ENCODE measurements around the gene SMIM13.
"Not testable (repeated sequence)": the region's sequence is repeated elsewhere in the genome, so short reads cannot be mapped to it uniquely, and the experiment has no call there.

The SMIM13 gene

DNA sequence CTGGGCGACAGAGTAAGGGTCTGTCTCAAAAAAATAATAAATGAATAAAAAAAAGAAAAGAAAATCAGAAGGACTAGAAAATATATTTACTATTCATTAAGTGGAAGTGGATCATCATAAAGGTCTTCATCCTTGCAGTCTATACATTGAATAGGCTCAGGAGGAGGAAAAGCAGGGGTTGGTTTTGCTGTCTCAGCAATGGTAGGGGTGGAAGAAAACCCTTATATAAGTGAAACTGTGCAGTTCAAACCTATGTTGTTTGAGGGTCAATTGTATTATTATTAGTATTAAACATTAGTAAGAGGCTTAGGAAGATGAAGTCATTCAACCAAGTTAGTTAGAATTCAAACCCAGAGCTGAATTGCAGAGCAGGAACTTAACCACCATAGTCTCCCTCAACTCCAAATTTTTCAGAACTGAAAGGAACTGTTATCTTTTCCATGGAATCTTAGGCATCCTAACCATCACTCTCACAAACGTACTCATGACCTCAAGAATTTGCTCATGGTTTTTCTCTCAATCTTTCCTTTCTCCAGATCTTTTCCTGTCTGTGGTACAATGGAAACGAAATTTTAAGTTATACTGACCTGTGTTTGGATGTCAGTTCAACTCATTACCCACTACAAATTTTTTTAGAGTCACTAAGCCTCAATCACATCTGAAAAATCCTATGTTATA, 7.7 kb upstream of the SMIM13 start:
- no peak for DNase-seq

DNA sequence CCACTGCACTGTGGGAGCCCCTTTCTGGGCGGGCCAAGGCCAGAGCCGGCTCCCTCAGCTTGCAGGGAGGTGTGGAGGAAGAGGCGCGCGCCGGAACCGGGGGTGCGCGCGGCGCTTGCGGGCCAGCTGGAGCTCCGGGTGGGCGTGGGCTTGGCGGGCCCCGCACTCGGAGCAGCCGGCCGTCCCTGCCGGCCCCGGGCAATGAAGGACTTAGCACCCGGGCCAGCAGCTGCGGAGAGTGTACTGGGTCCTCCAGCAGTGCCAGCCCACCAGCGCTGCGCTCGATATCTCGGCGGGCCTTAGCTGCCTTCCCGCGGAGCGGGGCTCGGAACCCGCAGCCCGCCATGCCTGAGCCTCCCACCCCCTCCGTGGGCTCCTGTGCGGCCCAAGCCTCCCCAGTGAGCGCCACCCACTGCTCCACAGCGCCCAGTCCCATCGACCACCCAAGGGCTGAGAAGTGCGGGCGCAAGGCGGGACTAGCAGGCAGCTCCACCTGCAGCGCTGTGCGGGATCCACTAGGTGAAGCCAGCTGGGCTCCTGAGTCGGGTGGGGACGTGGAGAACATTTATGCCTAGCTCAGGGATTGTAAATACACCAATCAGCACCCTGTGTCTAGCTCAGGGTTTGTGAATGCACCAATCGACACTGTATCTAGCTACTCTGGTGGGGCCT, 6.4 kb upstream of the SMIM13 start:
- DNase-seq, result not testable (repeated sequence)

DNA sequence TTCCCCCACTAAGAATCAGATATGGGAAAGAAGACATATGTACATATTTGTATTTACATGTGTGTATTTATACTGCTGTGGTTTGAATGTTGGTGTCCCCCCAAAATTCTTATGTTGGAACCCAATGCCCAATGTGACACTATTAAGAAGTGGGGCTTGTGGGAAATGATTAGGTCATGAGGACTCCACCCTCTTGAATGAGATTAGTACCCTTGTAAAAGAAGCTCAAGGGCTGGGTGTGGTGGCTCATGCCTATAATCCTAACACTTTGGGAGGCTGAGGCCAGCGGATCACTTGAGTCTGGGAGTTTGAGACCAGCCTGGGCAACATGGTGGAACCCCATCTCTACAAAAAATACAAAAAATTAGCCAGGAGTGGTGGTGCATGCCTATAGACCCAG, 3.9 kb upstream of the SMIM13 start:
- DNase-seq, result no peak

DNA sequence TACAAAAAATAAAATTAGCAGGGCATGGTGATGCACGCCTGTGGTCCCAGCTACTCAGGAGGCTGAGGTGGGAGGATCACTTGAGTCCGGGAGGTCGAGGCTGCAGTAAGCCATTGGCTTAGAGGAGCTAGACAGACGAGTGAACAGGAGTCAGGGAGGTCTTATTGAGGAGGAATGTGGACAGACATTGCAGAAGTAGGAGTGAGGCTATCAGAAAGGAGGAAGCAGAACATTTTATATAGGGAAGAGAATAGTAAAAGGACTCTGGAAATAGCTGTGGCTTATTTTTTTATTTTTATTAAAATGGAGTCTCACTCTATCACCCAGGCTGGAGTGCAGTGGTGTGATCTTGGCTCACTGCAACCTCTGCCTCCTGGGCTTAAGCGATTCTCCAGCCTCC, 2.5 kb upstream of the SMIM13 start:
- DNase-seq, result not testable (repeated sequence)

DNA sequence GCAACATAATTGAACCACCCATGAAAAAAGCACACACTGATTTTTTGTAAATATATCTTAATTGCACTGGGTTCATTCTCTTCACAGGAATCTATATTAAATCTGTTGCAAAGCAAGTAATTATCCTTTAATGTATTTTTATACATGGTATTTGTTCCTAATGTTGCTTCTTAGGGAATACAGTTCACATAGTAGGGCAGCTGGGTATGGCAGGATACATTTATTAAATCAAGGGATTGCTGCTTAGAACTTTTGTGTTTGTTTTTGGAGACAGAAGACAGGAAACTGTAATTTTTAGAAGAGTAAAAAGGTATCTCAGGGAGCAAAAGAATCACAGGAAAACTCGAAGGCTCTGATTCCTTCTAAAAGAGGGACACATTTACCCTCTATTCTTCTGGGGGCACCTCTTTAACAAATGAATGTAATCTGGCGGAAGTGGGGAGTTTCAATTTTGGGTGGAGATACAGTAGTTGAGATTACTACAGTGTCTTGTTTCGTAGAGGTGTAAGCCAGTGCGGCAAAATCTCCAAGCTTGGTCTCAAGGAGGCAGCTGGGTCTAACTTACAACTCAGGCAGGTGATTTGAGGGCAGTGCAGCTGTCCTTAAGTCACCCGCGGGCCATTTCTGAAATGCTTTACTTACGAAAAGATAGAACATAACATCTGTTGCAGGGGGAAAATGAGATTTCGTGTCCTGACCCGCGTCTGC, 812 bp upstream of the SMIM13 start:
- no peak for DNase-seq

DNA sequence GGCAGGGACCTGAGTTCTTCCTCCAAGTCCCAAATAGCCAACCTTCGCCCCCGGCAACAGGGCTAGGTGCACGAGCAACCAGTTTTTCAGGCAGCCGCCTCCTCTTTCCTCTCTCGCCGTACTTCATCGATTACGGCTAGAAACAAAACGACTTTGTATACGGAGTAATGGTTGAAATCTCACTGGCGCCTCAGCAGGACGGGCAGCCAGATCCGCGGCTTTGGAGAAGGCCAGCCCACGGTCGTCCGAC, 333 bp upstream of the SMIM13 start:
- DNase-seq, result no peak

DNA sequence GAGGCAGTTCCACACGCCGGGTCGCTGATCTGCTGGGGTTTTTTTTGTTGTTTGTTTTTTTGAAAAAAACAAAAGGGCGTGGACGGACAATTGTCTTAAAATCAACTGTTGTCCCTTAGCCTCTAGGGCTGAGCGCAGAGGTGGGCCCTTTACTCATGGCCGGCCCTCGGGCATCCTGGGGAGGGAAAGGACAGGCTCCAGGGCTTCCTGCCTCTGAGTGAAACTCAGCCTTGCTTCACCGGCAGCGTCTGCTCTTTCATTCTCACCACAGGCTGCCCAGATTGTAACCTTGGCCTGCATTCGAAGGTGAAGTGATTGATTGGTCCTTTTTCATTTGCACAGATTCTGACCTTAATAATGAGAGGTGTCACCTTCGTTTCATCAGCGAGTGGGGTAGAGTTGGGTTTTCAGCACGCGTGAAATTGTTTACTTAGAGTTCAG, 797 bp downstream of the SMIM13 start:
- DNase-seq, result no peak

DNA sequence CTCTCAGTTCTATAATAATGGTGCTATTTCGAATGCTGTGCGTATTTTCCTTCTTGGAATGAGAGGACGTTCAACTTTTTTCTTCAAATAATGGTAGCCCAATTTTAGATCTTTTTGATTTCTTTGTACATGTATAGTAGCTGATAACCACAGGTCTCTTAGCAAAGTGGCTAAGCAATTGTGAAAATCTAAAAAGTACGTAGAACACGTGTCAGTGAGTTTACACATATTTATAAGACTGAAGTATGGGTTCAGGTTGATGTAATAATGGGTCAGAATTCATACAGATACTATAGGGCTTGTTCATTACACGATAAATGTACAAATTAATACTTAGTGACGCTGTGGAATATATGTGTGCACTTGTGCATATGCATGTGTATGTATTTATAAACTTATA, 1.3 kb downstream of the SMIM13 start:
- DNase-seq, result no peak

DNA sequence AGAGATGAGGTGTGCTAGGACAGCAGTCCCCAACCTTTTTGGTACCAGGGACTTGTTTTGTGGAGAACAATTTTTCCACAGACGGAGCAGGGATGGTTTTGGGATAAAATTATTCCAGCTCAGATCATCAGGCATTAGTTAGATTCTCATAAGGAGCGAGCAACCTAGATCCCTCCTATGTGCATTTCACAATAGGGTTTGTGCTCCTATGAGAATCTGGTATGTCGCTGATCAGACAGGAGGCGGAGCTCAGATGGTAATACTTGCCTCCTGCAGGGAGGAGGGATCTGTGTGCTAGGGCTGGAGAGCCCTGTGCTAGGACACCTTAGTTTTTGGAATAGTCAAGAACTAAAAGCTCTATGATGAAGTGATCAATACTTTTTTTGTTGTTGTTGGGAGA, 2.5 kb downstream of the SMIM13 start:
- no peak for DNase-seq

DNA sequence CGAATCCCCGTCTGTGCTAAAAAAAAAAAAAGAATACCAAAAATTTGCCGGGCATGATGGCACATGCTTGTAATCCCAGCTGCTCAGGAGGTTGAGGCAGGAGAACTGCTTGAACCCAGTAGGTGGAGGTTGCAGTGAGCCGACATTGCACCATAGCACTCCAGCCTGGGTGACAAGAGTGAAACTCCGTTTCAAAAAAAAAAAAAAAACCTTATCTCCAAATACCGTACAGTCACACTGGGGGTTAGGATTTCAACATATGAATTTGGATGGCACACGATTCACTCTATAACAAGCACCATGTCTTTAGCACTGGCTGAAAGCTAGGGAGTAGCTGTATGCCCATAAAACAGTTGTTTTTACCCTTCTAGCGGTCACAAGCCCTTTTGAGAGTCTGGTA, 3.8 kb downstream of the SMIM13 start:
- DNase-seq, result no peak

DNA sequence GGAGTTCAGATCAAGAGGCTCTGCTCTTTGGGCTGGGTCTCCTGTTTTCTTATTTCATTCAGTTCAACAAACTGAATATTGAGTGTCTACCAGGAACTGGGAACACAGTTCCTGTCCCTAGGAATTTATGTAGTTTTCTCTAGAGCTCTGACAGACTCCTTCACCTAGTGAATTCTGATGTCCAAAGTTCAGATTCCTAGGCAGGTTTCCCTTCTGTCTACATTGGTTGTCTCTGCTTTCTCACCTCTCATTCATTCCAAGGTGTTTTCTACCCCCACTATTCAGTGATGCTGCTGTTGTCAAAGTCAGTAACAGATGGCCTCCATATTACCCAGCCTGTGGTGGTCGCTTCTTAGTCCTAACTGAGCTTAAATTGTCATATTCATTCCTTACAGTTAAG, 4.4 kb downstream of the SMIM13 start:
- DNase-seq, result no peak

DNA sequence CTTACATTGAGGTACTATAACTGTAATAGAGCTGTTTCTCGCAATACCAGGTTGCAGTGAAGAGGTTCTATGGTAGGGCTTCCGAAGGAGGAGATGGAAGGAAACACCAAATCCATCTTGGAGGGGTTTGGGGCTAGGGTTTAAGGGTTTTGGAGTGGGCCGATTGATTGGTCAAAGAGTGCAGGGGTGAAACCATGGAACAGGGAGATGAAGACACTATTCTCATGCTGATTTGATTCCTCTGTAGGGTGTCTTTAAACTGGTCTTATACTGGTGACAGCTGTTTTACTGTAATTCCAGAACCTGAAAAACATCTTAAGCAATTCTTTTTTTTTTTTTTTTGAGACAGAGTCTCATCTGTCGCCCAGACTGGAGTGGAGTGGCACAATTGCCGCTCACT, 7.8 kb downstream of the SMIM13 start:
- no peak for DNase-seq

DNA sequence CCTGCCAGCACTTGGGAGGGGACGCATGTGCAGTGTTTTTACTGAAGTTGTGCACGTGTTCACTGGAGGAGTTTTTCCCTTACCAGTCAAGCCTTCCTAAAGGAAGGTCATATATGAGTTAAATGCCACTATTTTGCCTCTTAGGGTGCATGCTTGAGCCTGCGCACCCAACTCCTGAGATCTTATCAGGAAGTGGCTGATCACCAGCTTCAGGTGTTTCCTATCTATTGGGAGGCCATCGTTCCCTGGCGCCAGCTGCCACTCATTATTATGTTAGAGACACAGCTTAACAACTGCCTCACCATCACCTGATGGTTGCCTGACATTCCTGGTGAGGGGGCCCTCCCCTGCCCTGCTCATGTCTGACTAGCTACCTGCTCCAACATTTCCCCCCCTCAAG, 9.4 kb downstream of the SMIM13 start:
- DNase-seq, result no peak

DNA sequence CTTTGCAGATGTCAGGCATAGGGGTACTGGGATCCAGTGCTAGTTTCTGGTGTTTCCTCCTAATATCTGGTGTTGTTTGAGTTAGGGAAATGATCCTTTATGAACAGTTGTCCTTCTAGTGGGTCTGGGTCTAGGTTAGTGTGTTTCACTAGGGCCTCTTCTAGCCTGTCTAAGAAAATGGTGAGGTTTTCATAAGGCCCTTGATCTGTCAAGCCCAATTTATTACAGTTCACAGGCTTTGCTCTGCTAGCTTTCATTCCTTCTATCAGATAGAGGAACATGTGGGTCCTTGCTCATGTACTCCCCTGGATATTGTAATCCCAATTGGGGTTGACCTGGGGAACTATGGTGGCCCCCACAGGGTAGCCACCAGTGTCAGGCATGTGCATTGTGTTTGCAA, 15.1 kb downstream of the SMIM13 start:
- no peak for DNase-seq

DNA sequence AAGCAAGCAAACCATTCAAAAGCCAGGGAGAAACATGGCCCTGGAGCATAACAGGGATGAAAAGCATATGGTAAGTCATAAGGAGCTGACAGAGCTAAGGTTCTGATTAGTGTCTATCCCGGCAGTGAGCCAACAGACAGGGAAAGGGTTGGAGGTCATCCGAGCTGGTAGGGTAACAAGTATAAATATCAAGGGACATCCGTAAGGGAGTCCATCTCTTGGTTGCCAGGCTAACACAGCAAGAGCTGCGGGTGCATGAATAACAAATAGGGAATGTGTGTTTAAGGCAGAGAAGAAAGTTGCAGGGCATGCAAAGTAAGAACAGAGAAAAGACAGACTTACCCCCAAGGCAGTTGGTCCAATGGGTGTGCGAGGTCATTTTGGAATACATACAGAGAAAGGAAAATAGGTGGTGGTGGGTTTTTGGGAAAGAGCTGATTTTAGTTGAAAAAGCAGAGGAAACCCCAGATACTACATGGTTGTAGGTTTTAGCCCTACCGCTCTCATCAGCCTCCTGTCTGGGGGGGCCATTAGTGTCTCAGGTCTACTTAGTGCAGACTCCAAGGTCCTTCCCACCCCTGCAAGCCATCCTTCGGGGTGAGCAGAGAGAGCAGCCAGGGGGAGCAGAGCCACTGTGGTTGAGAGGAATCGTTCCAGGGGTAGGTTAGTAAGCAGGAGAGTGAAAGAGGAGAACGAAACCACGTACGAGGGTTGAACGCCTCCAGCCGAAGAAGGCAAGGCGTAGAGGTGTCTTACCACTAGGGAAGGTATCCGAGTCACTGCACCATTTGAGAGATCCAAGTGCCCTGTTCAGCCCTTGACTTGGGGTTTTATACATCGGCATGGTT, 17.5 kb downstream of the SMIM13 start, which contains the start of gene ERVFRD-1:
Gene ERVFRD-1, minus strand, starts transcription at position 805 of the 848 bp plus-strand sequence. CDS start 6,415 bp downstream, outside the sequence.
- no peak for DNase-seq

DNA sequence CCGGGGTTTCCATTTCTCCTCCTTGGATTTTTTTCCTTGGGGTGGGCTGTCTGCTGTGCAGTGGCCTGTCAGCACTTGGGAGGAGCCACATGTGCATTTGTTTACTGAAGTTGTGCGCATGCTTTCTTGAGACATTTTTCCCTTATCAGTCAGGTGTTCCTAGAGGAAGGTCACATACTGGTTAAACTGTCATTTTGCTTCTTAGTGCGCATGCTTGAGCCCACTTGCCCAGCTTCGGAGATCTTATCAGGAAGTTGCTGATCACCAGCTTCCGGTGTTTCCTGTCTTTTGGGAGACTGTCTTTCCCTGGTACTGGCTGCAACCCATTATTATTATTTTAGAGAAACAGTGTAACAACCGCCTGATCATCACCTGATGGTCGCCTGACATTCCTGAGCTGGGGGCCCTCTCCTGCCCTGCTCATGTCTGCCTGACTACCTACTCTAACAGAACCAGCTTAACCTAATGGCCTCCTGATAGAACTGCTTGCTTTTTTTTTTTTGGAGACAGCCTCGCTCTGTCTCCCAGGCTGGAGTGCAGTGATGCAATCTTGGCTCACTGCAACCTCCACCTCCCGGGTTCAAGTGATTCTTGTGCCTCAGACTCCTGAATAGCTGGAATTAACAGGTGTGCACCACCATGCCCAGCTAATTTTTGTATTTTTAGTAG, 18.3 kb downstream of the SMIM13 start:
- no peak for DNase-seq

DNA sequence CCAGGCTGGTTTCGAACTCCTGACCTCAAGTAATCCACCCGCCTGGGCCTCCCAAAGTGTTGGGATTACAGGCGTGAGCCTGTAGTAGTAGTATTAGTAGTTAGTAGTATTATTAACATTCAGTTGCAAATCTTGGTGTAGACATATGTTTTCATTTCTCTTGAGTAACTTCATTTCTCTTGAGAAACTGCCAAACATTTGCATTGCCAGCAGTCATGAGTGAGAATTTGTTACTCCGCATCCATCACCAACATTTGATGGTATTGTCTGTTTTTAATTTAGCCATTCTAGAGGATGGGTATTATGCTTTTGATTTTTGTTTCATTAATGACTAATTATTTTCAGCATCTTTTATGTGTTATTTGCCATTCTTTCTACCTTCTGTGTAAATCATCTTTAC, 19.4 kb downstream of the SMIM13 start:
- no peak for DNase-seq

DNA sequence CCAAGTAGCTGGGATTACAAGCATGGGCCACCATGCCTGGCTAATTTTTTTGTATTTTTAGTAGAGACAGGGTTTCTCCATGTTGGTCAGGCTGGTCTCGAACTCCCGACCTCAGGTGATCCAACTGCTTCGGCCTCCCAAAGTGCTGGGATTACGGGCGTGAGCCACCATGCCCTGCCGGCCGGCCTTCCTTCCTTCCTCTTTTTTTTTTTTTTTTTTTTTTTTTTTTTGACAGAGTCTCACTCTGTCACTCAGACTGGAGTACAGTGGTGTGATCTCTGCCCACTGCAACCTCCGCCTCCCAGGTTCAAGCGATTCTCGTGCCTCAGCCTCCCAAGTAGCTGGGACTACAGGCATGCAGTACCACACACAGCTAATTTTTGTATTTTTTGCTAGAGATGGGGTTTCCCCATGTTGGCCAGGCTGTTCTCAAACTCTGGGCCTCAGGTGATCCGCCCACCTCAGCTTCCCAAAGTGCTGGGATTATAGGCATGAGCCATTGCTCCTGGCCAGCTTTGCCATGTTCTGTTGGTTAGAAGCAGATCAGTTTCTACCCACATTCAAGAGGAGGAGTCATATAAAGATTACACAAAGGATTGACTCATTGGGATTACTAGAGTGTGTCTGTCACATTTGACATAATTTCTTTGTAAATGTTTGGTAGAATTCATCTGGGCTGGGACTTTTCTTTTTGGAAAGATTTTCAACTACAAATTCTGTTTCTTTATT, 22.3 kb downstream of the SMIM13 start:
- DNase-seq, result not testable (repeated sequence)

DNA sequence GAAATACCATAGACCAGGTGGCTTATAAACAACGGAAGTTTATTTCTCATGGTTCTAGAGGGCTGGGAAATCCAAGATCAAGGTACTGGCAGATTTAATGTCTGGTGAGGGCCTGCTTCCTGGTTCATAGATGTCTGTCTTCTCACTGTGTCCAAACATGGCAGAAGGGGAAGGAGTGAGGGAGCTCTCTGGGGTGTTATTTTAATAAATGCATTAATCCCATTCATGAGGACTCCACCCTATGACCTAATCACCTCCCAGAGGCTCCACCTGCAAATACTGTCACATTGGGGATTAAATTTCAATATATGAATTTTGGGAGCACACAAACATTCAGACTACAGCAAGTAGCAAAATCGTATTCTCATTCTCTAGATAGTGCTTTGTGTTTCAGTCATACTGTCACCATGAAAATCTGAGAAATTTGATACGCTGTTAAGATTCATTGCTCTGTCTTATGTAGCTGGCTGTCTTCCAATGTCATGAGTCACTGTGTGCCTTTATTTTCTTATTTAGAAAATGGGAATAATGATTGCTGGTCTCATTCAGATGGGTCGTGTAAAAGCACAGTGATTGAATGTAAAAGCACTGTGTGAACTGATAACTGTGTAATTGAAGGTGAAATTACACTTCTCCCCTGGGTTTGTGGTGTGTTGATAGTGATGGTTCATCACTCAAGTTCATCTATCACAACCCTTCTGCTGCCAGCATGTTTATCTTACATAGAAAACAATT, 26.8 kb downstream of the SMIM13 start:
- no peak for DNase-seq

DNA sequence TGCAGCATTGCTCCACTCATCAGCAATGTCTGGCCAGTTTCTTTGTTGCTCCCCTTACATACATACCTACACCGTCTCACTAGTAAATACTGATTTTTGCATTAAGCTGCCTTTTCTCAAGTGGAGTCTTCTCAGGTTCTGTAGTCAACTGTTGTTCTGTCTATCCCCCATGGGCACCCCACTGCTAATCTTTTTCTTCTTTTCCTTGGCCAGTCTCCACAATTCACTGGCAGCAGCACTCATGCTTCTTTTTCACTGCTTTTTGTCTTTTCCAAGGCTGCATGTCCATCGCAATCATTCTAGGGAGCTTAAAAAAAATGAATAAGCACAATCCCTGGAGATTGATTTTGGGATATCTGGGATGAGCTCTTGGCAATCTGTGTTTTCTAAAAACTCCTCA, 28.2 kb downstream of the SMIM13 start:
- no peak for DNase-seq

DNA sequence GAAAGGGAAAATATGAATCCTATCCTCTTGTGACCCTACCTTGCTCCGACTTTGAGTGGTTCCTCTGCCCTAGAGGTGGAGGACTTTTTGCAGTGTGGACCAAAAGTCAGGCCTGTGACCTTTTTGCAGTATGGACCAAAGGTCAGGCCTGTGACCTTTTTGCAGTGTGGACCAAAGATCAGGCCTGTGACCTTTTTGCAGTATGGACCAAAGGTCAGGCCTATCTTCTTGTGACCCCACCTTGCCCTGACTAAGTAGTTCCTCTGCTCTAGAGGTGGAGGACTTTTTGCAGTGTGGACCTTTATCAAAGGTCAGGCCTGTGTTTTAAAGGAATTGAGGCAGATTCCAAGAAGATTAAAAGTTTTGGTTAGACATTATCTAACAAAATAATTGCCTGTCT, 28.7 kb downstream of the SMIM13 start:
- DNase-seq, result no peak
